Tibial artery (tissue), 4 donors: Measurements from ENCODE around the gene GRB7.
"Not testable (repeated sequence)": the region's sequence is repeated elsewhere in the genome, so short reads cannot be mapped to it uniquely, and the experiment has no call there.

Experiments used
- DNase-seq, 2 donors: peaks; one replicate each; pipeline ENCODE4 v3.0.0-alpha.2; 2019
- H3K27ac ChIP-seq, 2 donors: fragments of 200-600 bp; sonication (generic) in 1 of 2; 1 replicate in 1 of 2; 2 replicates in 1 of 2; pipeline ENCODE4 v1.5.1; 2018 to 2019; ENCODE audit warnings: mild to moderate bottlenecking in 1 of 2
- H3K27me3 ChIP-seq, 2 donors: fragments of 200-600 bp; sonication (generic) in 1 of 2; one replicate each; pipeline versions ENCODE4 v1.5.1 to v1.6.0; 2016 to 2019
- H3K36me3 ChIP-seq, 3 donors: fragments of 200-600 bp; sonication (generic) in 2 of 3; one replicate each; pipeline ENCODE4 v1.5.1; 2016 to 2019; ENCODE audit warnings: mild to moderate bottlenecking in 2 of 3
- H3K4me1 ChIP-seq, 4 donors: fragments of 200-600 bp; sonication (generic) in 2 of 4; 1 replicate in 3 of 4; 2 replicates in 1 of 4; pipeline ENCODE4 v1.5.1; 2016 to 2019
- H3K4me3 ChIP-seq, 2 donors: fragments of 200-600 bp; sonication (generic) in 1 of 2; 1 replicate in 1 of 2; 2 replicates in 1 of 2; pipeline ENCODE4 v1.5.1; 2018 to 2019; ENCODE audit warnings: mild to moderate bottlenecking in 2 of 2
- H3K9me3 ChIP-seq, 3 donors: fragments of 200-600 bp; sonication (generic) in 1 of 3; one replicate each; pipeline ENCODE4 v1.5.1; 2016 to 2019
- CTCF ChIP-seq, 2 experiments: fragments of 200-600 bp in 1 of 2; fragments of 450-650 bp in 1 of 2; IDR thresholded peaks; one replicate each; pipeline ENCODE4 v1.5.1; 2017 to 2019; ENCODE audit warnings: antibody characterized with exemption in 2 of 2, mild to moderate bottlenecking in 1 of 2, moderate library complexity in 1 of 2
- intact Hi-C: fragments of 100-400 bp; cut with DNase I; formaldehyde crosslinking; loops from one replicate; pipeline ENCODE4 v1.15.0; 2023; ENCODE audit warnings: low total_unique reads

GRB7 gene

DNA sequence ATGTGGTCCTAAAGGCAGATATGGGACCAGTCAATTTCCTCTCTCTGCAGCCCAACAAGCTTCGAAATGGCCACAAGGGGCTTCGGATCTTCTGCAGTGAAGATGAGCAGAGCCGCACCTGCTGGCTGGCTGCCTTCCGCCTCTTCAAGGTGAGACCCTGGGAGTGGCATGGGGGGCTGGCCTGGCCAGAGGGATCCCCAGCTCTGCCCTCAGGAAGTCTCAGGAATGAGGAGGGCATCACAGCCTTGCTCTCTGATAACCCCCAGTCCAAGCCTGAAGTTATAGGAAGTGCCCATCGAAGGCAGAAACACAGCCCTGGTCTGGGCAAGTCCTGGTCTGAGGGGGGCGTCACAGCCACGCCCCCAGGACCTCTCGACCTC is 7.1 kb downstream of the GRB7 start:
- intact Hi-C loops, result no loop called here

DNA sequence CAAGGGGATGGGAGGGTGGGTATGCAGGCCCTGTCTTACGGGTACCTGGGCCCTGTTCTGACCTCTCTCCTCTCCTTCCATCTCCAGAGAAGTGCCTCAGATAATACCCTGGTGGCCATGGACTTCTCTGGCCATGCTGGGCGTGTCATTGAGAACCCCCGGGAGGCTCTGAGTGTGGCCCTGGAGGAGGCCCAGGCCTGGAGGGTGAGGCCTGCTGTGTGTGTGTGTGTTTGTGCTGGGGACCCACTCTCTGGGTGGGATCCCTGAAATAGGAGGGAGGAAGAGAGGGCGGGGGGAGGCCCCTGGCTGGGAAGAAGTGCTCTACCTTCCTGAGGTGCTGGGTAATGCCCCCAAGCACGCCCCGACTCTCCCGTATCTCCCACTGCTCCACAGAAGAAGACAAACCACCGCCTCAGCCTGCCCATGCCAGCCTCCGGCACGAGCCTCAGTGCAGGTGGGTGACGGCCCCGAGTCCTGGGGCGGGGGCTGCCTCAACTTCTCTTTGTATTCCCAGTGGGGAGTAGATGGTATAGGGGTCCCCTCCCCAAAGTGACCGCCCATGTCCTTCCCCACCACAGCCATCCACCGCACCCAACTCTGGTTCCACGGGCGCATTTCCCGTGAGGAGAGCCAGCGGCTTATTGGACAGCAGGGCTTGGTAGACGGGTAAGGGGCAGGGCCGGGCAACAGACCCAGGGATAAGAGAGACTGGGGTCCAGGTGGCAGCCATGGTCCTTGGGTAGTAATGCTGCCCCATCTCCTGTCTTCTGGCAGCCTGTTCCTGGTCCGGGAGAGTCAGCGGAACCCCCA is 7.8 kb downstream of the GRB7 start:
- H3K36me3 ChIP-seq, result peaks cover 0 to 44% (median 0%) of the 10 kb centered on the region in 3 donors
- H3K4me3 ChIP-seq, result no peak overlapping the region
- TF ChIP-seq CTCF (IDR thresholded peaks at IDR 0.05), result no peak

More for the DNA sequence above, 7.1 kb downstream of the GRB7 start:
- H3K27me3 ChIP-seq, result peaks cover 2 to 64% of the 10 kb centered on the region in 2 donors
- peaks cover 0 to 13% (median 3%) of the 10 kb centered on the region in 4 donors for H3K4me1 ChIP-seq
- H3K9me3 ChIP-seq, result no peaks in the 10 kb centered on the region
- TF ChIP-seq CTCF (IDR thresholded peaks at IDR 0.05), result no peak
- no peak overlapping the region for H3K4me3 ChIP-seq
- H3K27ac ChIP-seq, result no peak overlapping the region
- peaks cover 0 to 44% (median 0%) of the 10 kb centered on the region in 3 donors for H3K36me3 ChIP-seq
- no peak for DNase-seq

GRCh38 chr17:39746145-39746461 is 8.4 kb downstream of the GRB7 start:
- intact Hi-C loops, result no loop called here
- peaks cover 0 to 62% of the 10 kb centered on the region in 2 donors for H3K27me3 ChIP-seq

More for the DNA sequence above, 7.8 kb downstream of the GRB7 start:
- peaks cover 0 to 15% (median 0%) of the 10 kb centered on the region in 4 donors for H3K4me1 ChIP-seq
- peaks cover 0 to 63% of the 10 kb centered on the region in 2 donors for H3K27me3 ChIP-seq
- intact Hi-C loops, result no loop called here
- no peak overlapping the region for H3K27ac ChIP-seq
- DNase-seq, result no peak
- no peaks in the 10 kb centered on the region for H3K9me3 ChIP-seq

DNA sequence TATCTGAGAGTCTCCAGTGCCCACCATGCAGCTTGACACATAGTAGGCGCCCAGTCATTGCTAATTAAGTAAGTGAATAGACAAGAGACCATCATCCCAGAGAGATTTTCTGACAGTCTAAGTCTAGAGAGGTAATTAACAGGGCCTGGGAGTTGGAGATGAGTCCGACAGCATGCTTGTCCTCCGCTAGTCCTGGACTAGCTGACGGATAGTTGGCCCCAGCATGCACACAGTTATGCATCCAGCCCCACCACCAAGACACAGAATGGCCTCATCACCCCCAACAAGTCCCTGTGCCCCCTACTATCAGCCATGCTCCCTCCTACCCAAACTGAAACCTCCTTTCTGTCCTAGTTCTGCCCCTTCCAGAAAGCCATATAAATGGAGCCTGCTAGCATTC is 10.0 kb downstream of the GRB7 start:
- TF ChIP-seq CTCF (IDR thresholded peaks at IDR 0.05), result no peak
- Histone ChIP-seq H3K27me3 (peaks cover 0 to 50% of the 10 kb centered on the region in 2 donors), H3K36me3 (peaks cover 0 to 39% (median 0%) of the 10 kb centered on the region in 3 donors), H3K9me3 (no peaks in the 10 kb centered on the region), H3K4me3 (no peak overlapping the region), H3K4me1 (peaks cover 0 to 3% (median 0%) of the 10 kb centered on the region in 4 donors), H3K27ac (no peak overlapping the region)
- intact Hi-C loops, result no loop called here
- DNase-seq, result no peak

More at GRCh38 chr17:39746145-39746461, 8.4 kb downstream of the GRB7 start:
- no peak for DNase-seq
- no peaks in the 10 kb centered on the region for H3K9me3 ChIP-seq
- peaks cover 0 to 11% (median 0%) of the 10 kb centered on the region in 4 donors for H3K4me1 ChIP-seq
- H3K4me3 ChIP-seq, result no peak overlapping the region
- H3K27ac ChIP-seq, result no peak overlapping the region
- peaks cover 0 to 44% (median 0%) of the 10 kb centered on the region in 3 donors for H3K36me3 ChIP-seq
- TF ChIP-seq CTCF (IDR thresholded peaks at IDR 0.05), result no peak

GRCh38 chr17:39748444-39749034 is 10.8 kb downstream of the GRB7 start:
- DNase-seq, result peak in 1 of 2 donors; percentile 23
- Histone ChIP-seq H3K36me3 (peaks cover 0 to 31% (median 0%) of the 10 kb centered on the region in 3 donors), H3K27me3 (peaks cover 0 to 42% of the 10 kb centered on the region in 2 donors)
- H3K4me3 ChIP-seq, H3K27ac ChIP-seq, H3K9me3 ChIP-seq, intact Hi-C loops, H3K4me1 ChIP-seq: not testable (repeated sequence)
